GM21360 (cell line): ENCODE data around the gene TMEM89.
A peak's percentile ranks its signal among the peaks of the same experiment; 100 is the strongest.

Experiments used
- ATAC-seq: cut with Tn5 transposase; IDR thresholded peaks from one replicate; pipeline ENCODE4 v1.9.1; 2021; ENCODE audit warnings: mild to moderate bottlenecking, moderate library complexity; ENCODE audit not compliant: unreplicated experiment

Gene TMEM89

DNA sequence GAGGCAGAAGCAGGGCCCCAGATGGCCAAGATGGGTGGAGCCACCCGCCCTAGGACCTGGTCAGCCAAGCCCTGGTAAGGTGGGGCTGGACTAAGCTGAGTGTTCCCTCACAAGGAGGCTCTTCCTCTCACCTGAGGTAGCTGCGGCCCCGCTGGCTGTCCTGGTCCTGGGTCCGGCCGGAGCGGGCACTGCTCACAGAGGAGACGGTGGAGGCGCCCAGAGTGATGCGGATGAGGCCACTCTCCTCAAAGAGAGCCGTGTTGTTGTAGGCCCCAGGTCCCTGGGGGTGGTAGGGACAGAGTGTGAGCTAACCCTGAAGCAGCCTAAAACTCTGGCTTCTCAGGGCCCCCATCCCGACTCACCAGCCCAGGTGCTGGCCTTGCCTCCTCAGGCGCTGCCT, 21.0 kb upstream of the TMEM89 start:
- no peak for ATAC-seq

DNA sequence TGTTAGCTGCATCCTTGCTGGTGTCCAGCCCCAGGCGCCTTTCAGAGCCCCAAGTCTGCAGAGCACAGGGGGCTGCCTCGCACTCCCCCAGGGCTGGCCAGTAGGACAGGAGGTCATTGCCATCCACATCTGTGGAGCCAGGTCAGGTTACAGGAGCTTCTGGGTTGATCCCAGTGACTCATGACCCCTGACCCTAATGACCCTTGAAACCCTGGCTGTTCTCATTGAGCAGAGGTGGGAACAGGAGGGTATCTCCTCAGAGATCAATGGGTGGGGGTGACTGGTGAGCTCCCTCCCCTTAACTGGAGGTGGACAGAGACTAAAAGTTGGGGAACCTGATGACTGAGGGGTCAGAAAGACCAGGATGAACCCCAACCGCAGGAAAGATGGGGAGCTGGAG, 19.8 kb upstream of the TMEM89 start:
- no peak for ATAC-seq

DNA sequence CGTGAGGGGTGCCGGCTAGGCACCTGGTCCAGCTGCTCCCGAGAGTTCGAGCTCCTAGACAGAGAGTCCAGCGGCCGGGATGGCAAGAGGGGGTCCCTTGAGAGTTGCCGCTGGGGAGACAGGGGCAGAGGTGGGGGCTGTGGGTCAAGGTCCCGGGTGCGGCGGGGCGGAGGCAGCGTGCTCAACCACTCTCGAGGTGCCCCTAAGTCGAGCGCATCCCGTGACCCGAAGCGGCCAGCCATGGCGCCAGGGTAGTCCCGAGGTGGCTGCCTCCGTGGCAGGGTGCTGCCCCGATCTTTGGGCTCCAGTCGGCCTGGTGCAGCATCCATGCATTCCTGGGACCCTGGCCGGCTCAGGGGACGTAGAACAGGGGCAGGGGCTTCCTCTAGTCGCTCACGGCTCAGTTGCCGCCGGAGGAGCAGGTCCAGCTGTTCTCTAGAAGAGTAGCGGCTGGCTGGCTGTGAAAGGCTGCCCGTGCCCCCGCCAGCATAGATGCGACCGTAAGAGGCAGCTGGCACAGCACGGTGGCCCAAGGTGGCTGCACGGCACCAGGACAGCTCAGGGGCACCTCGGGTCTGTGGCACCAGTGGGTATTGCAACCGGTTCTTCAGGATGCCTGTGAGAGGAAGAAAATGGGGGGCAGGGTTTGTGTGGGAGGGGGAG, 18.5 kb upstream of the TMEM89 start:
- no peak for ATAC-seq

DNA sequence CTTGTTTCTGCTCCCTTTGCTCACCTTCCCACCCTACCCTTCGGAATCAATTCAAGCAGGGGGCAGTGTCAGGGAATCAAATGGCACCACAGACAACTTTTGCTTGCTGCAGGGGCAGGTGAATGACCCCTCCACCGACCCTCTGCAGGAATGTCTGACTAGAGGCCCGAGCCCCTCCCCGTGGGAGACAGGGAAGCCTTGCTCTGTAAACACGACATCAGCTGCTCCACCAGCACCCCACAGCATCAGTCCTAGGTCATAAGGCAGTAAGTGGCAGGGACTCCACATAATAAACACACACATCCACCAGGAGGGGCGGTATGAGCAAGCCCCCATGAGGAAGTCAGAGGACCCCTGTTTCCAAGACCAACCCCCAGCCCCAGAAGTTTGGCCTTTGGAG, 15.7 kb upstream of the TMEM89 start:
- ATAC-seq, result no peak

DNA sequence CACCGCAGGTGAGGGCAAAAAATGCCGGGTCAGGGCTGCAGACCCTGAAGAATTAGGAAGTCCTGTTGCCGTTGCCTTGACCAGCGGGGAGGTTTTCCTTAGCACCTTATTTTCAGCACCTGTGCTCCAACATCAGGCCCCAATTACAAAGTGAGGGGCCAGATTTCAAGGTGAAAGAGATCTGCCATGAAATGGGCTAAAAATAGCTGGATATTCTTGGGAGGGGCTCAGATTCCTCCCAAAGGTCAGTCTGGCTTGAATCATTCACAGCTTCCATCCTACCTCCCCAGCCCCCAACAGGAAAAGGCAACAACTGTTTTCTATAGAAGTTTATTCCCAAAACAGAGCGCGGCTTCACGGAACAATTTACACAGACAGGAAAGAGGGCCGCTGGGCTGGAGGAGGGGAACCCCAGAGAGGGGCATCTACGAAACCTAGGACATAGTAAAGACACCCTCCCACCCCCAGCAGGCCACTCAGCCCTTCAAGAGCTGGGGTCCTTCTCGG, 14.6 kb upstream of the TMEM89 start:
- no peak for ATAC-seq

DNA sequence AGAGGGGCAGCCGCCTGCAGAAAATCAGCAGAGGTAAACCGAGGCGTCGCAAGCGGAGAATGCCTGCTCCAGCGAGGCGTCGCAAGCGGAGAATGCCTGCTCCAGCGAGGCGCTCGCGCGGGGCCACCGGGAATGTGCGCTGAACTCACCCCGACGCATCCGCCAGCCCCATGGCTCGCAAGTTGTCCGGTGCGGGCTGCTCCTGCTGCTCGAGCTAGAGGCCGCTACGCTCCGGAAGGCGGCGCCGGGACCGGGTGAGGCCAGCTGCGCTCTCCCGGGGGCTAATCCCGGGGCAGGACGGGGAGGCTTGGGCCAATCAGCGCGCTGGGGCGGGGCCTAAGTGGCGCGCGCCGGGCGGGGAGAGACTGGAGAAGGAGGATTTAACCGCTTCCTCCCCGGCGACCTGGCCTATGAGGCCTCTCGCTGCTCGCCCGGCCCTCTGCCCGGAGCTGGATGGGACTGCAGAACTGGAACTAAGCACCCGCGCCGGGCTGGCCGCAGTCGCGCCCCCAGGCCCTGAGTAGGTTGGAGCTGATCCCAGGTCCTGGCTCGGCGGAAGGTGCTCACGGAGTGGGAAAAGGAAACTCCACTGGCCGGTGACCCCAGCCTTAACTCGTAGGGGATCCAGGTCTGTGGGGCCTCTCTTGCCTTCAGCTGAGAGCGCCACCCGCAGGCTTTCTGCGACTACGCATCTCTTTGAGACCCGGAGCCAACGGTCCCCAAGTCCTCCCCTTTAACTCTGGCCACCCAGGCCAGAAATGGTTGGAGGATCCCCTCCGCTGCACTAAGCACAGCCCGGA, 13.9 kb upstream of the TMEM89 start, which contains the start of gene SLC26A6:
TSS of gene SLC26A6 (minus strand) at position 240 of the 800 bp plus-strand sequence. CDS start at position 172, 68 bp downstream.
- ATAC-seq, result peak; percentile 77

DNA sequence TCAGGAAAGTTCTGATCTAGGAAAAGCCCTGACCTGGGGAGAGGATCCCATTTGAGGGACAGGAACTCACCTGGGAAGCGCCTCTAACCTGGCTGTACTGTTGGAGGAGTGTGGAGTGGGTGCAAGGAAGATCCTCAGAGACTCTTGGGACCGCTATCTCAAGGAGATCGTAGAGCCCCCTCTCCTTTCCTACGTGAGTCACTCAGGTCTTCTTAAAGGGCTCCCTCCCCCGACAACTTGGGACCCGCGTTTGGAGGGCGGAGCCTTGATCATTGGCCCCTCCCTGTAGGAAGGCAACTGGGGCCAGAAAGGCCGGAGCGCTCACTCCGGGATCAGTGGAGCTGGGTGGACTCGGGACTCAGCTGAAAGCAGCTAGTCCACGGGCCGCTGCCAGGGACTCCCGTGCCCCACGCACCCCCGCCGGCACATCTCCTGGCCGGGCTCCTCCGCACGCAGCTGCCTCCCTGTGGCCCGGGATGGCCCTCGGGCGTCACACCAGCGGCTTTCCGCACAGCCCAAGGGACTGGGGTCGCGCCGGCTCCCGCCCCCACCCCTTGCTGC, 13.2 kb upstream of the TMEM89 start:
- peak; percentile 23 for ATAC-seq

DNA sequence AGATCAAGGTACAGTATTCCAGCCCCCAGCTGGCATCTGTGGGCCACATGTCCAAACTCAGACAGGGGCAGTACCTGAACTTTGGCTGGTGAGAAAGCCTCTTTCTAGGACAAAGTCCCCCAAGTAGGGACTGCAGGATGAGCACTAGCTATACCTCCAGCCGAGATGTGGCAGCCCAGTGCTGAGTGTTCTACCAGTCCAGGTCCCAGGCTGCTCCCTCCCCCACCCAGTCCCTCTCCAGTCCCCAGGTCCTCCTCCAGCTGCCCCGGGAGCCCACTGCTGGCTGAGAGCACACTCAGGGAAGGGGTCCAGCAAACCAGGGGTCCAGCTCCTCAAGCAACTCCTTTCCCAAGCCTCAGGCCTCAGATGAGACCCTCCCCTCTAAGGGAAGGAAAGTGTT, 12.2 kb upstream of the TMEM89 start:
- no peak for ATAC-seq

DNA sequence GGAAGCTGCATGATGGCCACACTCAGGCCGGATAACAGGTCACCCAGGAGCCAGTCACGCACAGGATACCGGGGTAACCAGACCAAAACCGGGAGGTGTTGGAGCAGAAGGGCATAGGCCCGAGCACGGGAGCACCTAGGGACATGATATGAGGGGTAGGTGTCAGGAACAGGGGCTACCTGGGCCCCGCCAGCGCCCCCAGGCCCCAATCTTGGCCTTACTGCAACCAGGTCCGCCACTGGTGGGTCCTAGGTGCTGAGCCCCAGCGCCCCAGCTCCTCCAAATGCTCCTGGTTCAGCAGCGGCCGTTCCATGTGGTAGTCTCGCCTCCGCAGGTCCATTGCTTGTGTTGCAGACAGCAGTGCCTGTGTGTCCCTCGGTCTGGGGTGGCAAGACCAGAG, 11.7 kb upstream of the TMEM89 start:
- no peak for ATAC-seq

DNA sequence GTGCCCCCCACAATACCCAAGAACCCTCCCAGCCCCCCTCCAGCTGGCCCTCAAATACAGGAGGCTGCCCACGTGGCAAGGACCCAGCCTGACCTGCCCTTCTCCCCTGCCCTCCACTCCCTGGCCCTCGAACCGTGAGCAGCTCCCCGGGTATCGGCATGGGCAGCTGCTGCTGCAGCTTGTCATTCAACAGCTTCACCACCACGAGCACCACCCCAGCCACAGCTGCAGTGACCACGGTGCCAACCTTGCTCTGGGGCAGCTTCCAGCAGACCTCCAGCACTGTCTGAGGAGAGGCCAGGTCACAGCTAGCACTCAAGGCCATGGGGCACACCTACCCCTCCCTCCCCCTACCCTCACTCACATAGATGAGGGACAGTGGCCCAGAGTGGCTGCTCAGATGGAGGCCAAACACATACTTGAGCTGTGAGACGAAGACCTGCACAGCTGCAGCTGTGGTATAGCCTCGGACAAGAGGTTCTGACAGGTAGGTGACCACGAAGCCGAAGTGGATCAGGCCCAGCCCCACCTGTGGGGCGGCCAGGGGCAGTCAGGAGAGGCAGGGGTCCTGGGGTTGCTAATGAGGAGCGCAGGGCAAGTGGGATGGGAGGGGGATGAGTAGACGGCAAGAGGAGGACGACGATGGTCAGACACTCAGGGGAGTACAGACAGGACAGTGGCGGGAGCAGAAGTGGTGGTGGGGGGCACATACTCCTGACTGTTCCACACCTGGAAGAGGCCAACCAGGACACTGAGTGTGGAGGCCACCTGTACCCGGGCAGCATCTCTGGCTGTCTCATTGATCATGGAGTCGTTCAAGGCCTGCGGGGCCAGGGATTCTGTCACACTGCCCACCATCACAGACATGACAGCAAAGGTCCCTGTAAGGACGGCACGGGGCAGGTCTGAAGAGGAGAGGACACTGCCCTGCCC, 10.2 kb upstream of the TMEM89 start:
- ATAC-seq, result no peak

DNA sequence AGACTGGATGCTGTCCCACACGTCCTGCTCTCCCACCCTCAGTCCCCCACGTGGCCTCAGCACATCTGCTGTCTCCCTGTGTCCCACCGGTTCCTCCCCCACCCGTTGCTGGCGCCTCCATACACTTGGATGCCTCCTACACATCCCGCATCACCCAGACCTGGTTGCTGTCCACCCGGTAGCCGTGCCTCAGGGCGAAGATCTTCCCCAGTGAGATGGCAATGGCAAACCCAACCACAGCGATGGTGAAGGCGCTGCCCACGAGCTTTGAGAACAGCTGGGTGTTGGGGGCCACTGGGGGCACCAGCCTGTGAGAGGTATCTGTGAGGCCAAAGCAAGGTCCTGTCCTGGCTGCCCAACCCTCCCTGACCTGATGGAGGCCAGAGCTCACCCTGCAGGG, 9.3 kb upstream of the TMEM89 start:
- no peak for ATAC-seq

DNA sequence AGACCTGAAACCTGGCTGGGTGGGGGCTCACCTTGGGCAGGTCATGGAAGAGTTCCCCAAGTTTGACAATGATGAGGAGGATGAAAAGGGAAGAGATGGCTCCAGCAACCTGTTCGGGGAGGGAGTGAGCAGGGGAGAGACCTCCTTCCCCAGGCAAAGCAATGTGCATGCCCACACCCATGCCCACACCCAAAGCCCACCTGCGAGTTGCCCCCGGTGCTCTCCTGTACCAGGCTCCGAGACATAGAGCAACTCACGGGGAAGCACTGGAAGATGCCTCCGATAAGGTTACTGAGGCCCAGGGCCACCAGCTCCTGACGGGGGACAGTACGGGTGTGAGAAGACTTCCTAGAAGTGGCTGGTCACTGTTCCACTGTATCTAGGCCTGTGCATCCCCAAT, 8.8 kb upstream of the TMEM89 start:
- no peak for ATAC-seq

DNA sequence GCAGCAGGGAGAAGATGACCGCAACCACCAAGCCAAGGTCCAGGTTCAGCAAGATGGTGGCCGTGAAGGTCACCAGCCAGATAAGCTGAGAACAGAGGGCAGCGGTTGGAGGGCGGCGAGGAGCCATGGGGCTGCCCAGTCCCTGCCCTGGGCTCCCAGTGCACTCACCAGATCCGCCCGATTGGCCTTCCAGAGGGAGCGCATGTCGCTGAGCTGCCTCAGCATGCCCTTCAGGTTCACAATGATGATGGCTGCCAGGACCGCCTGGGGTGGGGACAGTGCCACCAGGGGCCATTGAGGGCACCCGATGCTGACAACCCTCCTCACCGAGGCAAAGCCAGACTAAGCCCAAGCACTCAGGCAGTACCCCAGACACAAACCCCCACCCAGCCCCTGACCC, 8.3 kb upstream of the TMEM89 start:
- ATAC-seq, result no peak

DNA sequence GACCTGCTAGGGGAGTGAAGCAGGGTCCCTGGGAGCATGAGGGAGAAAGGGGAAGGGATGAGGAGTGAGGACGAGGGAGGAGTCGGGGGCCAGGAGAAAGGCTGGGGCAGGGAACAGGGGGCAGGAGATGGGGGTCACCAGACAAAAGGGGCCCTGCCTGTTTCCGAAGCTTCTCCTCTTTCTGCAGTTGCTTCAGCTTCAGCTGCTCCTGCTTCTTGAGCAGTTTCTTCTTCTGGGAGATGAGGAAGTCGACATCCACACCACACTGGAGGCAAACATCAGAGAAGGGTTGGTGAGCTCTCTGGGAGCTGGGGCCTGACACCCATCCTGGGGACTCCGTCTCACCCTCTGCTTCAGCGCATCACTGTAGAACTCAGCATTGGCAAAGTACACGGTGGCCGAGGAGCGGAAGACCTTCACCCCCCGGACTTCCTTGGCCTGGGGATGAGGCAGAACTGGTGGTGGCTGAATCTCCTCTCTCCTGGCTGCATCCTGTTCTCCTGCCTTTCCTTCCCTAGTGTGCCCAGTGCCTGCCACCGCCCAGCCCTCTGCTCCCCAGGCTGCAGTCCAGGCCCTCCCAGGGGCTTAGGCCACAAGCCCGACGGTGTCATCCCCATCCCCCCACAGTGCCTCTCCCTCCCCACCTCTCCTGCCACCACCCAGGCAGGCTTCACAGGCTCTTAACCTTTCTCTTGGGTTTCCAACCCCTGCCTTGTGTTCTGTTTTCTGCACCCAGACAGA, 6.9 kb upstream of the TMEM89 start:
- ATAC-seq, result no peak

DNA sequence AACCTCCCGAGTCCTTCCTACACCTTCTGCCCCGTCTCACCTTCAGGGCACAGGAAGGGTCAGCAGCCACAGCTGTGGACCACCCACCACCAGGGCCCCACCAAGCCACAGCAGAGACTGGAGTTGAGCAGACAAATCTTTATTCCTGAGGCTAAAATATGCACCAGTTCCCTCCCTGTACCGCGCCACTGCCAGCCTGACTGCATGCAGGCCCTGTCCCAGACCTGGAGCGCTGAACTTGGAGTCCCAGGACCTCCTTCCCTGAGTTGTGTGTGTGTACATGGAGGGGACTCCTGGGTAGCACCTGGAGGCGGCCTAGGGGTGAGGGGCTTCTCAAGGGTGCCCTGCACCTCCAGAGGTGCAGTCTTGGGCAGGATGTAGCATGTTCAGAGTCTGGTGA, 4.0 kb upstream of the TMEM89 start:
- ATAC-seq, result no peak

DNA sequence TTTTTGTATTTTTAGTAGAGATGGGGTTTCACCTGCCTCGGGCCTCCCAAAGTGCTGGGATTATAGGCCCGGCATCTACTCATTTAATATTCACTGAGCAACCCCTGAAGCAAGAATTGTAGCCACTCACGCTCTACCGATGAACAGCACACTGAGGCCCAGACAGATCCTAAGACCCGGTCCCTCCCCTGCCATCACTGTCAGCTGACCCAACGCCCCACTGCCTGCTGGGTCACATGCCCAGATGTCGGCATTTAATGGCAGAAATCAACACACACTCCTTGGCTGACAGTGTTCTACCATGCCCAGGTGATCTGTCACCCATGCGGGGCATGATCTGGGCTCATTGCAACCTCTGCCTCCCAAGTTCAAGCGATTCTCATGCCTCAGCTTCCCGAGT, 3.2 kb upstream of the TMEM89 start:
- no peak for ATAC-seq

DNA sequence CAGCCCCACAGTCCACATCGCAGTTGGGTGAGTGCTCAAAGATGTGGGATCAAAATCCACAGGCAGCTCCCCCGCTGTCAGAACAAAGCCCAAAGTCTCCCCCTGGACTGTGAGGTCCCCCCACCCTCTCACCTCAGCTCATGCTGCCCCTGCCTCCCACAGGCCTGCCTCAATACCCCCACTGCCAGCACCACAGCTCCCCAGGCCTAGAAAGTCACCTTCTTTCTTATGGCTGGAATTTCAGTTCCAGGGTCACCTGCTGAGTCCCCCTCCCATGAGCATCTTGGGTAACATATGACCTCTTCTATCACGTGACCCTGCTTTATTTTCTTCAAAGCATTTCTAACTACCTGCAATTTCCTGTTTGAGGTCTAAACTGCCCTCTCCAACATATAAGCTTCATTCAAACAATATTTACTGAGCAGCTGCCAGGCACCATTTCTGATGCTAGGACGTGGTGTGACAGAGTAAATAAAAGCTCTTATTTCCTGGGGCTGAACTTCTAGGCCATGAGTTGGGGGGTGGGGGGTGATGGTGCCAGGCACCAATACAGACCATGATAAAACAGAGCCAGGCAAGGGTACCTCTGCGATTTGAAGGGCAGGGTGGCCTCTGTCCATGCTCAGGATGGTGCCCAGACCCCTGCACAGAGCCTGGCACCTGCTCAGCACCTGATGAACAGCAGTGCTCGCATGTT, 2.4 kb upstream of the TMEM89 start:
- no peak for ATAC-seq

DNA sequence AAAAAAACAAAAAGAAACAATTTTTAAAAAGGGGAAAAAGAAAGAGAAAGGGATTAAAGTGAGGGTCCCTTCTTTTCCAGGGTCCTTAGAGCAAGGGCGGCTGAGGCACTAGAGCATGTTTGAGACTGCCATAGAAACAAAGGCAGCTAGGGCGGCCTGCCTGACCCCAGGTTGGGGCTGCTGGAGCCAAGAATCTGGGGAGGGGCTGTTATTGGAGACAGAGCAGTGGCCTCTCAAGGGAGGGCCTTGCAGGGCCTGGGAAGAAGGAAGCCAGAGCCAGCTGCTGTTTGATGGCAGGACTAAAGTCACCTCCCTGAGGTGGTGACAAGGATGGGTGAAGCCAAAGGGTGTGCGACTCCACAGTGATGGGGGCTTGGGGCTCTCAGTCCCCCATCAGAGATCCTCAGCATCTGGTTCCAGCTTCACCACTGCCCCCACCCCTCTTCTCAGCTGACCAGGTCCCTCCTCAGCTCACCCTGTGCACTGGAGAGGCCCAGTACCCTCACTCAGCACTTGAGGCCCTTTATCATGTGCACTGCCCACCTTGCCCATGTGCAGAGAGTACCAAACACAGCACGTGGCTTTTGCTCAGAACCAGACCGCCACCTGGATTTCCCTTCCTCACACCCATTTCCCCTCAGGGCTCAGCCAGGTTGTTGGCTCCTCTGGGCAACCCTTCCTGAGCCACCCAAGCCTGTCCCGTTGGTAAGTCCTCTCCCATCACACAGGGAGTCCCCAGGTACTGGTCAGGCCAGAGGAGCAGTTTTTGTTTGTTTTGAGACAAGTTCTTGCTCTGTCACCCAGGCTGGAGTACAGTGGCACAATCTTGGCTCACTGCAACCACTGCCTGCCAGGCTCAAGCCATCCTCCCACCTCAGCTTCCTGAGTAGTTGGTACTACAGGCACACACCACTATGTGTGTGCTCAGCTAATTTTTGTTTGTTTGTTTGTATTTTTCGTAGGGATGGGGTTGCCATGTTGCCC, 1.7 kb downstream of the TMEM89 start:
- ATAC-seq, result no peak
